SHP77 (cell line): ENCODE measurements around the gene GARS1.
"Not testable (repeated sequence)": the region's sequence is repeated elsewhere in the genome, so short reads cannot be mapped to it uniquely, and the experiment has no call there.

Source experiments
- DNase-seq, 2 experiments: peaks; one replicate each; lab custom pipeline; 2025; lab: John Stamatoyannopoulos, UW

The GARS1 gene

DNA sequence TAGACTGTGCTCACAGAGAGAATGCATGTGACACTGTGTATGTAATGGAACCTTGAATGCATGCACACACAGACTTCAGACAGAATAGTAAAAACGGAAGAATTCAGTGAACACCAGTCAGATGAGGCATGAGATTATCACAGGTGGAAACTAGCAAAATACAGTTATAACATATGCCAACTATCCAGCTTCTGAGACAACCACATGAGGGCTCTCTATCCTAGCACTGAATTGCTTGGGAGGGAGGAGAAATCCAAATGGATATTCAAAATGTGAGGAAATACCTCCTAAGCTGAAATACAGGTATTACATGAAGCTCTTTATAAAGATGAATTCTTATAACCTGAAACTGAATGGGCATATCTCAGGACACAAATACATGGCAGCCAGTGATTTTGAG lies 30.6 kb downstream of the GARS1 start:
- DNase-seq: no peak

DNA sequence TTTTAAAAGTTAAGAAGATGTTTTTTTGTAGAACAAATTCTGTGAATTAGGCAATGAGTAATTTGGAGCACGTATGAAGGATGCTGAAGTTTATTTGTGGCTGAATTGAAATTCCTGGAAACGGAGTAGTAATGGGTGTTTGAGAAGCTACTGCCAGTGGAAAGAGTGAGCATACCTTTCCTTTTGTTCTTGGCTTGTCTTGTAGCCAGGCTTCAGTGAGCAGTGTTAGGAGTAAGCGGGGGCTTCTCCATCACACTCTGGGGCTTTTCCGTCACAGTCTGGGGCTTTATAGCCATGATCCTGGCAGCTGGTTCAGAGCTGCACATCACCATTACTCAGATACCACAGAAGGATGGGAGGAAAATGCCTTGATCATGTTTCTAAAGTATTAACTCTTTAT lies 32.3 kb downstream of the GARS1 start:
- DNase-seq: no peak

DNA sequence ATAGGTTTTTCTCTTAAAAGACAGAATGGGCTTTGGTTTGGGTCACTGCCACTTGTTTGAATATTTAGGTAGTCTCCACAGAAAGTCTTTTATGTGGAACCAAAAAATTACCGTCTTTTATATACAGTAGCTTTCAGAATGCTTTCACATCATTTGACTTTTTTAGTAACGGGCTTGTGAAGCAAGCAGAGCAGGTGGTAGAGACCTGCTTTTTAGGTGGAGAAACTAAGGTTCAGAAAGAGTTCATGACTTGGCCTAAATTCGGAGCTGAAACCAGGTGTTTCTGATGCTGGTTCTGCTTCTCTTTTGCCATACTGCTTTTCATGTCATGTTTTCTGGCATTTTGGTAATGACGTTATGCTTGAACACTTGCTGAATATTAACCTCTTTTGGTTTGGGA lies 36.3 kb downstream of the GARS1 start:
- no peak for DNase-seq

DNA sequence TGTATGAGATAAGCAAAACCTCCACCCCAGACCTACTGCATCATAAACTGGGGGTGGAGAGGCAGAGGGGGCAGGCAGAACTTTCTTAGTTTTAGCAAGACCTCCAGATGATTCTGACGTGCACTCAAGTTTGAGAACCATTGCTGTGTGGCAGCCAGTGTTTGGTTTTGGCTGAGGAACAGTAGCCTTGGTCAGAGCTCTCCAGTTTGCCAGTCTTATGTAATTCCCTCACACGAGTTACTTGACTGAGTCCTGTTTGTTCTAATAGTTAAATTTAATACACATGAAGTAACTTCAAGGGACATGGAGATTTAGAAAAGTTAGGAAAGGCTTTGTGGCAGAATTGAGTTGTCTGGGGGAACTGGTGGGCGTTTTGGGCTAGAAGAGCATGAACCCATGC lies 38.5 kb downstream of the GARS1 start:
- DNase-seq: no peak

DNA sequence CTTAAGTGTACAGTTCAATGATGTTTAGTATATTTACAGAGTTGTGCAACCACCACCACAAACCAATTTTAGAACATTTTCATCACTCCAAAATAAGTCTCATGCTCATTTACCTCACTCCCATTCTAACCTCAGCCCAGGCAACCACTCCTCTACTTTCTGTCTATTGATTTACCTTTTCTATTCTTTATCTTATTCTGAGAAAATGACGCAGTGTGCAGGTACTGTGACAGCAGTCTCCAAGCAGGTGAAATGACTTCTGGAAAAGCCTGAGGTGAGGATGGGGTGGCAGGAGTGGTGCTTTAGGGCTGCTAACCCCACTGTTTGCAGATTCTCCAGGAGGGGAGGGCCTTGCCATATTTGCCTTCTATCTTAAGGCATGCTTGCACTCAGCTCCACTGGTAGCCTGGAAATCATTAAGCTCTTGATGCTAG lies 39.5 kb downstream of the GARS1 start:
- DNase-seq: no peak

DNA sequence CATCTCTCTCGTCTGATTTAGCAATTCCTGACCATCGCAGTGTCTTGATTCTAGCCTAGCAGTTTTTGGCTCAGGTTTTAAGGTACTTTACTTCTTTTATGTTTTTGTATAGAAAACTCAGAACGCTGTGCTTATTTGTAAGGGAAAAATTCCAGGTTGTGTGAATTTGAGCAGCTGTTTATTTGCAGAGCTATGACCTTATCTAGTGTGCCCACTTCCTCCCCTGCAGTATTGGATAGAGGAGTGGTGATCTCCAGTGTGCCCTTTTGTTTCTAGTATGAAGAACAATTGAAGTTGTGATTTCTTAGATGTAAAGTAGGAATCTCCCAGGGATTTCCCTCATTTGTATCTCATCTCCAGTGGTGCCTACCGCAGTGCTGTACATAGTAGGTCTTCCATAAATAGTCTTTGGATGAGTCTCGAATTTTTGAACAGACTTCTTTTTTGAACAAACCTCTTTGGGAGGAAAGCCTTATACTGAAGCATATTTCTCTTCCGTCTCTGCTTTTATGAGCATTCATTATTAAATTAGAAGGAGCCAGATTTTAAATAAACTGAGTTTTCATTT lies 40.0 kb downstream of the GARS1 start:
- DNase-seq: no peak

DNA sequence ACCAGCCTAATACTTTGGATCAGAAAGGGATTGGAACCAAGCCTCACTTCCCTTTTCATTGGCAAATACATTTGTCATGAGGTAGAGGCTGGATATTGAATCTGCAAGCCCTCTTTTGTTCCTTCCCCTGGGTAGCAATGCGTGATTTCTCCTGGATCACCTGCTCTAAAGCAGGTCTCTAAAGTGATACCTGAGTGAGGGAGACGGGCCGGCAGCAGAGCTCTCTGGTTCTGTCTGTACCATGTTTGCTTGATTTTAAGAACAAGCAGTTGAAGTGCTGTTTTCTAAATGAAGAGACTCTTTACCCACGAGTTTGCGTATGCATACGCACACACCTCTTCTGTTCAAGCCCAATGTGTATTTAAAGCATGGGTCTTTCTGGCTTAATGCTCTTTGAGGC lies 41.1 kb downstream of the GARS1 start:
- DNase-seq: no peak

DNA sequence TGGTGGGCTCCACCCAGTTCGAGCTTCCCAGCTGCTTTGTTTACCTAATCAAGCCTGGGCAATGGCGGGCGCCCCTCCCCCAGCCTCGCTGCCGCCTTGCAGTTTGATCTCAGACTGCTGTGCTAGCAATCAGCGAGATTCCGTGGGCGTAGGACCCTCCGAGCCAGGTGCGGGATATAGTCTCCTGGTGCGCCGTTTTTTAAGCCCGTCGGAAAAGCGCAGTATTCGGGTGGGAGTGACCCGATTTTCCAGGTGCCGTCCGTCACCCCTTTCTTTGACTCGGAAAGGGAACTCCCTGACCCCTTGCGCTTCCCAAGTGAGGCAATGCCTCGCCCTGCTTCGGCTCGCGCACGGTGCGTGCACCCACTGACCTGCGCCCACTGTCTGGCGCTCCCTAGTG lies 47.6 kb downstream of the GARS1 start:
- not testable (repeated sequence) for DNase-seq

DNA sequence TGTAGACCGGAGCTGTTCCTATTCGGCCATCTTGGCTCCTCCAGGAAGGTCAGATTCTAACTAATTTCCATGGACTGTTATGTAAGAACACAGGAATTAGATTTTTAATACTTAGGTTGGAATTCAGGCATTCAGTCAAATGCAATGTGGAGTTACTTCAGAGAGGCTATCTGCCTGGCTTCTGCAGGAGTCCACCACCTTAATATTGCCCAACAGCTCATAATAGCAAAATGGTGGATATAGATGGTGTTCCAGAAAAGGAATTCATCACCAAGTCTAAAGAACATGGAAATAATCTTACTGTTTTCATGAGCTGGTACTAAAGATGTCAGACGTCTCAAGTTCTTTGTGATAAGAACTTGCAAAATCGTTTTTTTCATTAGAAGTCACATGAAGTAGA lies 48.1 kb downstream of the GARS1 start:
- DNase-seq: no peak

DNA sequence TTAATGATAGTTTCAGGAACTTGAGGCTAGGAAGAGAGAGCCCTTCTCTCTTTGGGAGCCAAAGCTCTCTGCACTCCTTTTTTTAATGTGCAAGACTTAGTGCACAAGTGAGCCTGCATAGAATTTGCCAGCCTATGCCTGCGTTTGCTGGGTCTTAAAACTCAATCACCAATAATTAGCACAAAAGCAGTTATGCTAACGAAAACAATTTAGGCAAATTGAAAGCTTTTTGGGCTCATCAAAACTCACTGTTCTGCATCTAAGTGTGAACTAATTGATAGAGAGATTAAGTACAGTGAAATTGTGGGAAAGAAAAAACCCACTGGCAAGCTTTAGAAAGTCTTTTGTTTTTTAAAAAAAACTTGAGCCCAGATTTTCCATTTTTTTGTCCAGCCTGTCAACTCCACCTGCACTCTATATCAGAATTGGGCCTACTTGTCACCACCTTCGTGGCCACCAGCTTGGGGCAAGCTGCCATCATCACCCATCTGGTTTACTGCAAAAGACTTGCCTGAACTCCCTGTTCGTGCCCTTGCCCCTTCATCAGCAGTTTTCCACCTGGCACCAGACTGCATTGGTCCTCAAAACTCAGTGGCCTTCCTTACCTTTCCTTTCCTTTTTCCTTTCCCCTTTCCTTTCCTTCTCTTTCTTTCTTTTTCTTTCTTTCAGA lies 49.7 kb downstream of the GARS1 start:
- DNase-seq: no peak

DNA sequence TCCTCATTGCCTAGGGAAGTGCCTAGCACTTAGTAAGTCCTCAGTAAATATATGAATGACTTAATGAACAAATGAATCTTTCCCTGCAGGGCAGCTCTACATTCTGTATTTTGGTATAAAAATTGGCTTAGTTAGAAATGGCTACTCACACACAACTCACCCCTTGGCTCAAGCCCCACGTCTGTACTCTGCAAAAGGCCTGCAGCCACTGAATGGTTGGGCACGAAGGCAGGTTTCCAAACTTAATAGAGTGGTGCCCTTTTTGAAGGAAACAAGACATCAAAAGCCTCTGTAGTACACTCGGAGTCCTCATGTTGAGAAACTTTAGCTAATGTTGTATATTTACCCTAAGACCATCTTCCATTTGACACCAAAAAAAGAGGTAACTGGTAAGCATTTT lies 51.0 kb downstream of the GARS1 start:
- no peak for DNase-seq

DNA sequence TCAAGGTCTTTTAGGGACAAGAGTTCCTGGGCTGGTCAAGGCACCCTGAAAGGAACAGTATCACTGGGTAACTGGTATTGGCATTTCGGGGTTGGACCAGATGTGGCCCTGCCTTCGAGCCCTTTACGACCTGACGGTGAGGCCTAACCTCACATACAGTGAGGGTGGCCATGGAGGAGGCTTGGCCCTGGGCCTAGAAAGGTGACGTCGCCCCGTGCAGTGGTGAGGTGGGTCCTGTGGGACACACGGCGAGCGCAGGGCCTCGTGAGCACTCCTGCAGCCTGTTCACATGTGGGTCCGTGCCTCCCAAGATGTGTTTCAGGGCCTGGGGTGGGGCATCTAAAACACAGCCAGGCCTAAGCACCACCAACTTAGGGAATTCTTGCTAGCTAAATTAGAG lies 51.5 kb downstream of the GARS1 start:
- no peak for DNase-seq

DNA sequence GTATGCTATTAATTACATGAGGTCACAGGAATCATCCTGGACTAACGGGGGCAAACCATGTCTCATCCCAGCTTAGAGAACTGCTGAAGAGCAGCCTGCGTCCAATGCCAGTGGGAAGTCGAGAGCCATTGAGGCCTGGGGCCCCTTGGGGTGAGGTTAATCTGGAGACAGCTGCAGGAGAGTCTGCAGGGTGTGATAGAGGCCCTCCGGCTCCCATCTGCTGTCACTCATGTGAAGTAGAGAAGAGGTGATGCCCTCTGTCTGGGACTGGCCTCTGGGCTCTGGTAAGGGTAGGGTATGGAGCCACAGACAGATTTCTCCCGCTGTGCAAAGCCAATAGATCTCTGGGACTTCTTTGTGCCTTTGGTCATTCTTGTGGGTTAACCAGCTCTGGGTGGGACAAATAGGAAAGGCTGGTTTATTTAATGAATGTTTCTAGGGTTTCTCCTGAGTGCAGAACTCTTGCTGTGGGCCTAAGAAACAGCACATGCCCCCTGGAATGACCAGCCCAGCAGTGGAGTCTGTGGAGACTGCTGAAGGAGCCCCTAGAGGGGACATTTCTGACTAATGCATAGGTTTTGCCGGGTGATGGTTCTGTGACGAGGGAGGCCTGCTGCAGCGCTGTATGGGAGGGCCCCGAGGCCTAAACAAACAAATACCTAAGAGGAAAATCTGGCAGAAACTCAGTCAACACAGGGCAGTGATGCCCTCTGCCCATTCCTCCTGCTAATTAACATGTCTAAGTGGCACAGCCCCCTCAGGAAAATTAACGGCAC lies 53.1 kb downstream of the GARS1 start:
- DNase-seq: no peak

DNA sequence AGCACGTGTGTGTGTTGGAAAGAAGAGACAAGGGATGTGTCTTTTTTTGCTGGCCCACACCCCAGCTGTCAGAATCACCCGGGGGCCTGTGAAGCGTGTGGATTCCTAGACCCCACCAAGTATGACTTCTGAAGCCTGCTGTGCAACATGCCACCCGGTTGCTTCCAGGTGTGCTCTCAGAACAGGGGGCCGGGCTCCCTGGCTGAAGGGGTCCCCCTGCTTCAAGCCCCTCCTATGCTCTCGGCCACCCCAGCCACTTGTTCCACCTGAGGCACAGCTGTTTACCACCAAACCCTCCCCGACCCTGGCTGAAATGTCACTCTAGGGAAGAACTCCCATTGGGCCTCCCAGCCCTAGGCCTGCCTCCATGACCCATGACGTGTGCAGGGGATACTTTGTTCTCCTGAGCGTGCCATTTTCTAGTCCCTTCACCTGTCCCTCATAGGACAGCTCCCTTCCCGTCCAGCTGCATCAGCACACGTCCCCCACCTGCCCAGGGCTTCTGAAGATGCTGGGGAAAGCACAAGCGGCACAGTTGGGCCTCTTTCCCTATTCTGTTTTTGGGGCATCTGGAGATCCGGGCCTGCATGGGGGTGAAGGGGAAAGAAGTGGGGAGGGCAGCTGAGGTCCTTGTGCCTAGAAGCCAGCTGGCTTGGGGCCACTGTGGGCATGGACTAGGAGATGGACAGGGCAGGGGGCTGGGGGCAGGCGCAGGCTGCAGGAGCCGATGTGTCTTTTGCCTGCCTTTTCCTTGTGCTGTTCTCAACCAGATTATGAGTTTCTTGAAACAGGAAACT lies 54.3 kb downstream of the GARS1 start:
- DNase-seq: no peak

DNA sequence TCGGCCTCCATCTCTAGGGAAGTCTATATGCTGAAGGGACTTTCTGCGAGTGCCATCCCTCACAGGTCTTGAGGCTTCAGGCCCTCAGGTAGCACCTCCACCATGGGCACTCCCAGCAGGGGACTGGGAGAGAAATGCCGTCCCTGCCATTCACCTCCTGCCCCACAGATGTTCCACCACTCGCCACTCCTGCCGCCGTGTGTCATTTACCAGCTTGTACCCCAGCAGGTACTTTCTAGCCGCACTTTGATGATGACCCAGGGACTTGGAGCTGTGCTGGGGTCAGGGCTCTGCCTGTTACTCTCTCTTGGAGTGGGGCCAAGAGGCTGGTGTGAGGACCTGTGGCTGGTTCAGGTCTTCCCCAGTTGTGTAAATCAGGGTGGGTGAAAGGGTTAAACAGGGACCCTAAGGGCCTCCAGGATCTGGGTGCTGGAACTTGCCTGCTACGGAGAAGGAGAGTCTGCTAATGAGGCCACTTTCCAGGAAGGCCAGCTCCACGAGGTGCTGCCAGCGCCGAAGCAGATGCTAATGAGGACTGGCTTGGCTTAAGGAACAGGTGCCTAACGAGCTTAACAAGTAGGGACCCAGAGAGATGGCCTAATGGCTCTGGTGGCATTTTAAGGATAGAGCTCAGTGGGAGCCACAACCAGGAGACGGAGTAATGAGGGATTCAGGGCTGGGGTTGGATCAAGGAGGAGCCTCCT lies 55.2 kb downstream of the GARS1 start:
- DNase-seq: no peak

DNA sequence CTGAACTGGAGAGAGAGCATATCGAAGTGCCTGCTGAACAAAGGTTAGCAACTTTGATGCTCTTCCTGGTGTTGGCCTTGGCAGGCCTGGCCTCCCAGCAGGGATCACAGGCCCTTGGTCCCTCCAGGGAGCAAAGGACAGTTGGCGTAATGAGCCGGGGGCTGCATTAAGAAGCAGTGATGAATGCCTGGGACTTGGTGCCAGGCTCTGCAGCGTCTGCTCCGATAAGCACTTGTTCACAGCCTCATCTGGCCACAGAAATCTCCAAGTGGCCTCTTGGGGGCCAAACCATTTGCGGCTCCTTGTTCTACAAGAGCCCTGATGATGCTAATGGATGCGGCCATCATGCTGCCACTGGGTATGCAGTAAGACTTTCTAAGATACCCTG lies 55.7 kb downstream of the GARS1 start:
- DNase-seq: no peak

DNA sequence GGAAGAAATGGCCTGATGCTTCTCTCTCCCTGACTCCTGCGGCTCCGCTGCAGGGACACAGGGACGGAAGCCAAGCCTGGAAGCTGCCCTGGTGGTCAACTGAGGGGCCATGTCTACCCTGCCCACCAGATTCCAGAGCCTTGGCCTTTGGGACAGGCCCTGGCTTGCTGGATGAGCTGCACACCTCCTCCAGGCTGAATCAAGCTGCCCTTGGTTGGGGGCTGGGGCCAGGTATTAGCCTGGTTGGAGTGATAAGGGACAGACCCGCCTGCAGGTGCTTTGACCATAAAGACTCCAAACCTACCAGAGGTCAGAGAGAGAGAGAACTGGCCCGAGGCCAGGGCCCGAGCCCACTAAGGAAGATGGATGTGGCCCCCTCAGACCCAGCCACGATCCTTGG lies 57.5 kb downstream of the GARS1 start:
- no peak for DNase-seq

DNA sequence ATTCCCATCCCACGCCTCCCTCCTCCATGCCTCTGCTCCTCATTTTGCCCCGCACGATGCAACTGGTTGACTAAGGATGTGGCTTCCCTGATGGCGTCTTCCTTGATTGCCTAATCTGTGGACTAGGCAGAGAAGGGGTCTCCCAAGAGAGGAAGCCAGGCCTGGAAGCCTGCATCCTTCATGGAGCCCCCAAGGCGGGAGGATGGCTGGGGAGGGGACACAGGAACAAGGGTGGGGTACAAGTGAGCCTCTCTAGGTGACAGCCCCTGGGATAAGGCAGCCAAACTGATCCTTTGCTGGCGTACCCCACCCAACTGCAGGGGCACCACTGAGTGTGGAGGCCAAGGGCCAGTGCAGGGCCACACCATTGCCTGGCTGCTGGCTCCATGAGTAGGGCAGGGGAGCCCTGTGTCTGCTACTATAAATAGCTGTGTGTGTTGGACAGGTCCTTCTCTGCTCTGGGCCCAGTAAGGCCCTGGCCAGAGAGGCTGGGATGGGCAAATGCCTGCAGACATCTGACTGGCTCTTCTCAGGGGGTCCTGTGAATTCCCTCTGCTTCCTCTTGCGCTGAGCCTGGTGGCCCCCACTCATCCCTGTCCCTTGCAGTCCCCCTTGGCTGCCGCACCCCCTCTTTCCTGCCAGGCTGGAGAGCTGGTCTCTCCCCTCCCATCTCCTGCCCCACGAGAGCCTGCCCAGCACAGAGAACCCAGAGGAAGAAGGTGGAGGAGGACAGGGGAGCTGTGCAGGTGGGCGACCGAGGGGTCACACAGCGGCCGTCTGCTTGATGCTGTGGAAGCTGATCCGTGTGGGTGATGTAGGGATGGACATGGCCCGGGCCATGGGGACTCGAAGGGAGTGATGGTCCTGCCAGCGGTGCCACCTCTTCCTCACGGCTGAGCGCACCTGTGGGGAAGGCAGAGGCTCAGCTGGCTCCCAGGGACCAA lies 58.3 kb downstream of the GARS1 start:
- no peak for DNase-seq

DNA sequence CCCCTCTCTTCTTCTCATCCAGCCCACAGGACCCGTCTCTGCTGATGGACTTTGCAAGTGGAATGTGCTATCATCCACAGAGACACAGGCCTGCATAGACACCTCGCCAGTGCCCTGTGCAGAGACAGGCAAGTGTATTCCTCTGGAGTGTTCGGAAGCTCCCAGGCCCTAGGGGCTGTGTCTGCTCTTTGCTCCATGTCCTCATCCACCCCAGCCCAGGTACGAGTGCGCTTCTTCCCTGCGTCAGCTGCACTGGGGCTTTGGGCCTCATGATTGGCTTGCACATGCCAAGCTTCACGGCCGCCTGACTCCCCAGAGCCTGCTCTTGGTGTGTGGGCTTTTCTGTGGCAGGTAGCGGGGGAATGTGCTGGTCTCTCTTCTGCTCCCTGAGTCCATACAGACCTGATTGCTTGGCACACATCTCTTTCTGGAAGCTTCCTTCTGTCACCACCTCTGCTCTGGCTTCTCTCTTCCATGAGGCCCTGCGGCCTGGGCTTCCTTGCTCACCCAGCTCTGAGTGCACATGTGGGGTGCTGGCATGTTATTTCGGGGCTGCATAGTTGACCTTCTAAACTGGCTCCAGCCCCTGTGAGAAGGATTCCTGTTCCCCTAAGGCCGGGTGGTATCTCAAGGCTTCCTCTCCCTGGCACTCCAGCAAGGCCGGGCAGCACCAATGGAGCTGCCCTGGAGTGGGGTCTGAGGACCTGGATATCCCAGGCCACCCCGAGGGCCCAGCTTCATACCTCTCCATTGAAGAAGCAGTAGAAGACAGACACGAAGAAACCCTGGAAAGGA lies 59.8 kb downstream of the GARS1 start:
- no peak for DNase-seq
